GM12891 (cell line): ENCODE results near the gene PXMP4.
"Not testable (repeated sequence)": the region's sequence is repeated elsewhere in the genome, so short reads cannot be mapped to it uniquely, and the experiment has no call there.

ENCODE experiments used
- DNase-seq: peaks from one replicate; pipeline ENCODE4 v3.0.0; 2011; ENCODE audit warnings: low spot score; ENCODE audit not compliant: insufficient read length
- FAIRE-seq: peaks from 2 replicates; lab custom pipeline; 2011; peaks lifted over from hg19 to GRCh38; lab: Jason Lieb, UNC
- PAX5 ChIP-seq: IDR thresholded peaks from 2 replicates; pipeline ENCODE4 v1.6.1; 2011; ENCODE audit warnings: low read length, moderate library complexity, mild to moderate bottlenecking; ENCODE audit not compliant: insufficient read depth, severe bottlenecking
- POLR2A ChIP-seq: IDR thresholded peaks from 2 replicates; pipeline ENCODE4 v1.6.1; 2011; ENCODE audit warnings: low read depth, low read length, control low read depth
- POLR2AphosphoS5 ChIP-seq: IDR thresholded peaks from 2 replicates; pipeline ENCODE4 v1.6.1; 2011; ENCODE audit warnings: low read depth, low read length, control low read depth
- POU2F2 ChIP-seq: IDR thresholded peaks from 2 replicates; pipeline ENCODE4 v1.6.1; 2011; ENCODE audit warnings: low read depth, mild to moderate bottlenecking, control low read depth, low read length, moderate library complexity
- SPI1 ChIP-seq: IDR thresholded peaks from 2 replicates; pipeline ENCODE4 v1.6.1; 2011; ENCODE audit warnings: low read depth, low read length, control low read depth
- TAF1 ChIP-seq: IDR thresholded peaks from 2 replicates; pipeline ENCODE4 v1.6.1; 2011; ENCODE audit warnings: low read depth, low read length, control low read depth

Gene PXMP4

DNA sequence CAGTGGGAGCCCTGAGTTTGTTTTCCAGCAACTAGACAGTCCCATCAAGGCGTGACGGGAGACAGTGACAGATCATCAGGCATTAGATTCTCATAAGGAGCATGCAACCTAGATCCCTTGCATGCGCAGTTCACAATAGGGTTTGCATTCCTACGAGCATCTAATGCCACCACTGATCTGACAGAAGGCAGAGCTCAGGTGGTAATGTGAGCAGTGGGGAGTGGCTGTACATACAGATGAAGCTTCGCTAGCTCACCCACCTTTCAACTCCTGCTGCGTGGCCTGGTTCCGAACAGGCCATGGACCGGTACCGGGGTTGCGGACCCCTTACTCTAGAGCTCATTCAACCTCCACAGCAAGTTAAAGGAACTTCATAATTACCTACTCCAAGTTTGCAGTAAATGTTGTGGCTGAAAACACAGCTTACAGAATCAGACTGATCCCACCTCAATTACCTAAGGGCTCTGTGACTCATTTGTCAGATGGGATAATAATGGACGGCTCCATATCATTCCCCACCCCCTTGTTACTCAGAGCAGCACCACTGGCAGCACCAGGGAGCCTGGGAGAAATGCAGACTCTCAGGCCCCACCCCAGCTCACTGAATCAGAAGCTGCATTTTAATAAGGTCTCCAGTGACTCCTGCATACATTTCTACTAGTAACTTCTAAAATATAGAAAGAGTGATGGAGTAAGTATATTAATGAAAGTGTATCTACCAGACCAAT is 15.7 kb downstream of the PXMP4 start:
- DNase-seq (no peak), FAIRE-seq (no peak)
- no peak for TF ChIP-seq SPI1
- no peak for TF ChIP-seq POU2F2
- no peak for TF ChIP-seq POLR2AphosphoS5
- no peak for TF ChIP-seq PAX5
- no peak for TF ChIP-seq TAF1
- no peak for TF ChIP-seq POLR2A

DNA sequence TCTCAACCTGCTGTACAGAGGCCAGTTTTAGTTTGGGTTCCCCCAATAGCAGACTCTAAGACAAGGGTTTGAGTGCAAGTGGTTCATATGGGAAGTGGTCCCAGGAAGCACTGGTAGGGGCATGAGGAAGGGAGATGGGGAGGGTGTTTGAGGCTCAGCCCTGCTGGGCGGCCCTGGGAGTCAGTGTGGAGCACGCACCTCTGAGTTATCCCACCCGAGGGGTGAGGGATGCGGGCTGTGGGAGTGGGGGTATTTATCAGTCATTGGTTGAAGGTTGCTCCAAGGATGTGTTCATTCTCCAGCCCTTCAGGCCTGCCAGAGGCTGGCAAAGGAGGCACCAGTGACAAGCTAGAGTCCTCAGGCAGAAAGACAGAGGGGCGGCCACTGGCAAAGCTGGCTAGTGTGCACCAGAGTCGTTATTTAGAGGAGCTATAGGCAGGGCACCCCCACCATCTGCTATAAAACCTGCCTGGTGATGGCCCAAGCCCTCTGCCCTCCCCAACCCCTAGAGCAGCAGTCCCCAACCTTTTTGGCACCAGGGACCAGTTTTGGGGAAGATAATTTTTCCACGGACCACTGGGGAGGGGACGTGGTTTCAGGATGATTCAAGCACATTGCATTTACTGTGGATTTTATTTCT is 16.5 kb downstream of the PXMP4 start:
- no peak for DNase-seq
- no peak for FAIRE-seq
- TF ChIP-seq POLR2AphosphoS5: no peak
- no peak for TF ChIP-seq POLR2A
- TF ChIP-seq PAX5: no peak
- no peak for TF ChIP-seq POU2F2
- TF ChIP-seq SPI1: no peak
- no peak for TF ChIP-seq TAF1

DNA sequence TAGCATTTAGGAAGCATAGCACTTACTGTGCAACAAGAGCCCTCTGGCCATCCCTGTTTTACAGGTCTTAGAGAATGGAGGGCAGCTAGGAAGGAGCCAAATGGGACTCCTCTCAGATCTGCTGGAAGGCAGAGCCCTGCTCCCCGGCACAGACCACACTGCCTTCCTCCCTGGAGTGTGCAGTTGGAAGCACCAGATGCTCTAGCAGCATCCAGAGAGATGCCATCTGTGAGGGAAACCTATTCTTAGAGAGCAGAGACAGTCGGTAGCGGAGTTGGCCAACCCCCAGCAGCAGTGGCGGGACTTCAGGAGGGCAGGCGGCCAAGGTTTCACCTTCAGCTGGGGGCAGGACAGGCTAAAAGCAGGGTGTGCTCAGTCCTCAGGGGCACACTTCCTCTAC is 17.2 kb downstream of the PXMP4 start:
- FAIRE-seq (no peak), DNase-seq (no peak)
- TF ChIP-seq SPI1 (no peak), POU2F2 (no peak), PAX5 (no peak), POLR2A (no peak), TAF1 (no peak), POLR2AphosphoS5 (no peak)

DNA sequence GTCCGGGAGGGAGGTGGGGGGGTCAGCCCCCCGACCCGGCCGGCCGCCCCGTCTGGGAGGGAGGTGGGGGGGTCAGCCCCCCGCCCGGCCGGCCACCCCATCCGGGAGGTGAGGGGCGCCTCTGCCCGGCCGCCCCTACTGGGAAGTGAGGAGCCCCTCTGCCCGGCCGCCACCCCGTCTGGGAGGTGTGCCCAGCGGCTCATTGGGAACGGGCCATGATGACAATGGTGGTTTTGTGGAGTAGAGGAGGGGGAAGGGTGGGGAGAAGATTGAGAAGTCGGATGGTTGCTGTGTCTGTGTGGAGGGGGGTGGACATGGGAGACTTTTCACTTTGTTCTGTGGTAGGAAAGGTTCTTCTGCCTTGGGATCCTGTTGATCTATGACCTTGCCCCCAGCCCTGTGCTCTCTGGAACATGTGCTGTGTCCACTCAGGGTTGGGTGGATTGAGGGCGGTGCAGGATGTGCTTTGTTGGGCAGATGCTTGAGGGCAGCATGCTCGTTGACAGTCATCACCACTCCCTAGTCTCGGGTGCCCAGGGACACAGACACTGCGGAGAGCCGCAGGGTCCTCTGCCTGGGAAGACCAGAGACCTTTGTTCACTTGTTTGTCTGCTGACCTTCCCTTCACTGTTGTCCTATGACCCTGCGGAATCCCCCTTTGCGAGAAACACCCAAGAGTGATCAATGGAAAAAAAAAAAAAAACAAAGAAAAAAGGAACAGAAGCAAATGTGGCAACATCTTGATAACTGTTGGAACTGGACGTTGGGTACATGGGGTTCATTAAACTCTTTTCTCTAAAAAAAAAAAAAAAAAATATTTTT is 18.3 kb downstream of the PXMP4 start:
- FAIRE-seq: no peak
- no peak for TF ChIP-seq SPI1
- no peak for TF ChIP-seq POU2F2
- no peak for TF ChIP-seq TAF1
- TF ChIP-seq PAX5: no peak
- TF ChIP-seq POLR2A: no peak
- no peak for TF ChIP-seq POLR2AphosphoS5
- no peak for DNase-seq

DNA sequence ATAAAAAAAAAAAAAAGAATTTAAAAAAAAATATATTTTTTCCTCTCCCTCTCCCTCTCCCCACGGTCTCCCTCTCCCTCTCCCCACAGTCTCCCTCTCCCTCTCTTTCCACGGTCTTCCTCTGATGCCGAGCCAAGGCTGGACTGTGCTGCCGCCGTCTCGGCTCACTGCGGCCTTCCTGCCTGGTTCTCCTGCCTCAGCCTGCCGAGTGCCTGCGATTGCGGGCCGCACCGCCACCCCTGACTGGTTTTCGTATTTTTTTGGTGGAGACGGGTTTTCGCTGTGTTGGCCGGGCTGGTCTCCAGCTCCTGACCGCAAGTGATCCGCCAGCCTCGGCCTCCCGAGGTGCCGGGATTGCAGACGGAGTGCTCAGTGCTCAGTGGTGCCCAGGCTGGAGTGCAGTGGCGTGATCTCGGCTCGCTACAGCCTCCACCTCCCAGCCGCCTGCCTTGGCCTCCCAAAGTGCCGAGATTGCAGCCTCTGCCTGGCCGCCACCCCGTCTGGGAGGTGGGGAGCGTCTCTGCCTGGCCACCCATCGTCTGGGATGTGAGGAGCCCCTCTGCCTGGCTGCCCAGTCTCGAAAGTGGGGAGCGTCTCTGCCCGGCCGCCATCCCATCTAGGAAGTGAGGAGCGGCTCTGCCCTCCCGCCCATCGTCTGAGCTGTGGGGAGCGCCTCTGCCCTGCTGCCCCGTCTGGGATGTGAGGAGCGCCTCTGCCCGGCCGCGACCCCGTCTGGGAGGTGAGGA is 19.2 kb downstream of the PXMP4 start:
- FAIRE-seq, DNase-seq: not testable (repeated sequence)

DNA sequence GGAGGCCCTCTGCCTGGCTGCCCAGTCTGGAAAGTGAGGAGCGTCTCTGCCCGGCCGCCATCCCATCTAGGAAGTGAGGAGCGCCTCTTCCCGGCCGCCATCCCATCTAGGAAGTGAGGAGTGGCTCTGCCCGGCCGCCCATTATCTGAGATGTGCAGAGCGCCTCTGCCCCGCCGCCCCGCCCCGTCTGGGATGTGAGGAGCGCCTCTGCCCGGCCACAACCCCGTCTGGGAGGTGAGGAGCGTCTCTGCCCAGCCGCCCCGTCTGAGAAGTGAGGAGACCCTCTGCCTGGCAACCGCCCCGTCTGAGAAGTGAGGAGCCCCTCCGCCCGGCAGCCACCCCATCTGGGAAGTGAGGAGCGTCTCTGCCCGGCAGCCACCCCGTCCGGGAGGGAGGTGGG is 21.1 kb downstream of the PXMP4 start:
- not testable (repeated sequence) for DNase-seq, FAIRE-seq

DNA sequence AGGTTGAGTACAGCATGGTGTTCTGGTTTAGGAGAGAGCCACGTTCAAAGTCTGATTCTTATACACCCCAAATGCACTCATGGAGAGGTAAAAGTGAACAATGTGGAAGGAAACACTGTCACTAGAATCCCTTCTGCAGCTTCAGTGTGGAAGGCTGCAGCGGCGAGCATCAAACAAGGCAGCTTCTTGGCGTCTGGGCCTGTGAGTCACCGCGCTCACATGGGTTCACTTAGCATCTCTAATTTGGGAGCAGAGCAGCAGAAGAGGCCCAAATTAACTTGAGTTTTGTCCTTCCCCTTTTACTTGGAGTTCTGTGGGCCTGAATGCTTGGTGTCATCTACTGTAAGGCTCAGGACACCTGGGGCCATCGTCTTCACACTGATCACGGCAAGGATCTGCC is 23.0 kb downstream of the PXMP4 start:
- no peak for TF ChIP-seq PAX5
- TF ChIP-seq POLR2A: no peak
- TF ChIP-seq SPI1: no peak
- no peak for TF ChIP-seq TAF1
- no peak for TF ChIP-seq POU2F2
- no peak for TF ChIP-seq POLR2AphosphoS5
- FAIRE-seq: no peak
- no peak for DNase-seq

DNA sequence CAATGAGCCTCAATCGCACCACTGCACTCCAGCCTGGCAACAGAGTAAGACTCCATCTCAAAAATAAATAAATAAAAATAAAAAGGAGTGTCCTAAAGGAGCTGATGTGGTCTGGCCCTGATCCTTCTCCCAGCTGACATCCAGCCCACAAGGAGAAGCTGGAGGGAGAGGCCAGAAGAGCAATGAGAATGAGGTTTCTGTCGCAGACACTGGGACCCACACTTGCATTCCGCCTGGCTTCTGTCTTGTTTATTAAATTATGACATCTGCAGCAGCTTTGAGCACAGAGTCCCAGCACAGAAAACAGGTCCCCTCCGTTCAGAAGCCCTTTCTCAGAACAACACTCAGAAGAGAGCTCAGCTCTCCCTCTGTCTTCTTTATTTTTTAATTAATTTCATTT is 23.7 kb downstream of the PXMP4 start:
- TF ChIP-seq PAX5 (no peak), POLR2AphosphoS5 (no peak)
- FAIRE-seq (no peak), DNase-seq (no peak)

DNA sequence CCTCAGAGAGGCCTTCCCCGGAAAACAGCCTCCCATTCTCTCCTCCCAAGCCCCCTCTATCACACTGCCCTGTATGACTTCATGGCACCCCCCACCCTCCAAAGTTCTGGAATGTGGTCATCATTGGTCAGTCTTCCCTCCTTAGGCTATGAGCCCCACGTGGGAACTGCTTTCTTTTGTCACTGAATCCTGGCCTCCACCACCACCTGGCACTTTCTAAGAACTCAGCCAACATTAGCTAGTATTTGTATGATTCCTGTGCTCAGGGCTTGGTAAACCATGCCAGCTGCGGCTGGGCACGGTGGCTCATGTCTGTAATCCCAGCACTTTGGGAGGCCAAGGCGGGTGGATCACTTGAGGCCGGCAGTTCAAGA is 25.5 kb downstream of the PXMP4 start:
- TF ChIP-seq TAF1 (no peak), POU2F2 (no peak)
- FAIRE-seq: no peak
- no peak for DNase-seq

DNA sequence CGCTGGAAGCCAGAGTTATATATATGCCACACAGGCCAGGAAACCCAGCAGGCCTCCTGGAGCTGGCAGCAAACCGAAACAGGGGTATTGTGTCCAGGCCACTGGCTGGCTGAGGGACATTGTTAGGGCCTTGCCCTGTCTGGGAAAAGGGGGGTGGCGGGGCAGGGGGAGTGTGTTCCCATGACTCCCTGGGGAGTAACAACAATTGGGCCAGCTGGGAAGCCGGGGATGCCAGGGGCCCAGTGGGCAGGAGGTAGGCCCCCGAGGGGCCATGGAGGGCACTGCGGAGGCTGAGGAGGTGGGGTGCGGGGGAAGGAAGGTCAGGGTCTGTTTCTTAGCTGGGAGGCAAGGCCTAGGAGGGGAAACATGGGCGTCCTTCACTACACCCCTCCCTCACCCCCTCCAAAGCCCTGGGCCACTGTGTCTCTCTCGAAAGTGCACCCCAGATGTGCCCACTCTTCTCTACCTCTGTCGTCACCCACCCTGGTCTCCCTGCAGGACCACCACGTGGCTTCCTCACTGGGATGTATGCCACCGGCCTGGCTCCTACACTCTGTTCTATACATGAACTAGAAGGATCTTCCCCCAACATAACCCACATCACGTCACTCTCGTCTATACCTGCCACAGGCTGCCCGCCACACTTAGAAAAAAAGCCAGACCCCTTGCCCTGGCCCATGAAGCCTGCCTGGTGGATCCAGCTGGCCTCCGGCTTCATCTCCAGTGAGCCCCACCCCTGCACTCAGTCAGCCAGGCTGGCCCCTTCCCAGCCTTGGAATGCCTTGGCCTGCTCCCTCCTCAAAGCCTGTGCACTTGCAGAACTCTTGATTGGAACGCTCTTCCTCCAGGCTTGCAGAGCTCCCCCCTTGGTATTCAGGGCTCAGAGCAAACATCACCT is 26.1 kb downstream of the PXMP4 start:
- DNase-seq (no peak), FAIRE-seq (no peak)
- TF ChIP-seq POU2F2 (no peak), POLR2A (no peak)
